Spleen (tissue), 11 donors: ENCODE data around the gene SRGAP2B. TPM values are rescaled to one million over a fixed set of nuclear protein-coding genes. Genes with fewer than 3 reads are reported as not detected.
"Not testable (repeated sequence)": the region's sequence is repeated elsewhere in the genome, so short reads cannot be mapped to it uniquely, and the experiment has no call there.

ENCODE experiments used
- DNase-seq: peaks from one replicate; pipeline ENCODE4 v3.0.0-alpha.2; 2020
- H3K27ac ChIP-seq, 8 donors: fragments of 200-600 bp; sonication (generic) in 7 of 8; 1 replicate in 4 of 8; 2 replicates in 4 of 8; pipeline versions ENCODE4 v1.5.0 to v1.8.0; 2016 to 2021; ENCODE audit warnings: inconsistent platforms in 4 of 8, mild to moderate bottlenecking in 4 of 8, moderate library complexity in 1 of 8
- H3K27me3 ChIP-seq, 7 donors: fragments of 200-600 bp; sonication (generic) in 6 of 7; replicated peaks in 1 of 7; 1 replicate in 4 of 7; 2 replicates in 3 of 7; pipeline versions ENCODE4 v1.5.0 to v1.8.0; 2016 to 2021; ENCODE audit warnings: inconsistent platforms in 3 of 7, mild to moderate bottlenecking in 1 of 7
- H3K36me3 ChIP-seq, 6 donors: fragments of 200-600 bp; sonication (generic) in 5 of 6; 1 replicate in 4 of 6; 2 replicates in 2 of 6; pipeline versions ENCODE4 v1.5.0 to v1.8.0; 2016 to 2021; ENCODE audit warnings: inconsistent platforms in 2 of 6
- H3K4me1 ChIP-seq, 6 donors: fragments of 200-600 bp; sonication (generic) in 5 of 6; 1 replicate in 3 of 6; 2 replicates in 3 of 6; pipeline versions ENCODE4 v1.5.0 to v1.8.0; 2016 to 2021; ENCODE audit warnings: inconsistent platforms in 3 of 6
- H3K4me3 ChIP-seq, 8 donors: fragments of 200-600 bp; sonication (generic) in 7 of 8; 1 replicate in 4 of 8; 2 replicates in 4 of 8; pipeline versions ENCODE4 v1.5.0 to v1.8.0; 2016 to 2021; ENCODE audit warnings: inconsistent platforms in 4 of 8, mild to moderate bottlenecking in 4 of 8, moderate library complexity in 2 of 8
- H3K9me3 ChIP-seq, 8 donors: fragments of 200-600 bp; sonication (generic) in 7 of 8; 1 replicate in 4 of 8; 2 replicates in 4 of 8; pipeline versions ENCODE4 v1.5.0 to v1.8.0; 2016 to 2021; ENCODE audit warnings: inconsistent platforms in 4 of 8
- WGBS, 5 donors: extraction: QIAGEN DNeasy Blood & Tissue Kit in 3 of 5; methylation state at CpG; one replicate each; pipeline versions ENCODE4 v1.1.5 to v1.1.7; 2013 to 2018; 5-methylcytosine and 5-hydroxymethylcytosine counted together
- intact Hi-C: fragments of 100-400 bp; cut with DNase I; formaldehyde crosslinking; loops from one replicate; pipeline ENCODE4 v1.15.0; 2023; ENCODE audit warnings: low total_unique reads
- polyA plus RNA-seq, 3 donors: library from polyadenylated mRNA; stranded (reverse); fragments of 200-250 nt; gene quantifications; one replicate each; pipeline ENCODE4 v1.2.1, GENCODE V29; 2013
- total RNA-seq, 7 donors: library from RNA; depleted of rRNA in 3 of 7; stranded (reverse); fragments of >200 nt in 3 of 7; fragmentation: NEBNext Ultra II Directional in 4 of 7; extraction: Animal tissue kit (Norgen Biotek cat#: 25700) in 4 of 7; gene quantifications; one replicate each; pipeline versions ENCODE4 v1.1.0 to v1.2.1, GENCODE V29; 2016 to 2021
- donor health status: healthy with polysubstance abuse.
- donor health status: DM: no; HTN: no; CAD: no; lungs with moderate emphysema.
- donor health status: DM: no; HTN: no; CAD: no.
- donor health status: Bipolar disorder and iron deficiency.
- donor health status: healthy.
- donor health status: DM: no; HTN: no; CAD: no.
- donor health status: DM: yes; HTN: yes; CAD: no.

Gene SRGAP2B
- total and polyA plus RNA-seq, 10 donors, result 3.4 to 77.7 (median 43.1) TPM

- 56 to 89% (median 75%) methylated on average over 1 of the region's 2 CpGs; no CpG with 5 or more reads in 1 of the 5 donors for WGBS, 5 donors
- H3K9me3 ChIP-seq, H3K27me3 ChIP-seq, H3K36me3 ChIP-seq, H3K4me3 ChIP-seq, intact Hi-C loops, DNase-seq, H3K4me1 ChIP-seq, H3K27ac ChIP-seq: not testable (repeated sequence)
Measured at GRCh38 chr1:145063285-145063684, 31.8 kb downstream of the SRGAP2B start.

DNA sequence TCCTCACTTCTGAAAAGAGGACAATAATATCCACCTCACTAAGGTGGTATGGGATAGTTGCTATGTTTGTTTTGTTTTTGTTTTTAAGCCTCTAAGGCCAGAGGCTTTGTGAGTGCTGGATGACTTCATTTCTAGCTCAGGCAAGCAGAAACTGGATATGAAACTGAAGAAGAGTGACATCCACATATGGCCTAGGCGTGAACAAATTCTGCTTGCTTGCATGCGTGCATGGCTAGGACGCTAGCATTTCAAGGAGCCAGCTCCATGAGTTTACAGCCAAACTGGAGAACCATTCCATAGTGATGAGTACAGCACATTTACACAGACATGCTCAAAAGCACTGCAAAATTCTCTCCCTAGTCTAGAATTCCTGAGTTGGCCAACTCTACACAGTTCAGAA is 36.9 kb downstream of the SRGAP2B start:
- H3K4me1 ChIP-seq, DNase-seq, H3K4me3 ChIP-seq, H3K27me3 ChIP-seq, H3K9me3 ChIP-seq, H3K36me3 ChIP-seq, H3K27ac ChIP-seq, intact Hi-C loops: not testable (repeated sequence)
- WGBS, 5 donors, result no CpG with 5 or more reads among the region's 3 CpGs

DNA sequence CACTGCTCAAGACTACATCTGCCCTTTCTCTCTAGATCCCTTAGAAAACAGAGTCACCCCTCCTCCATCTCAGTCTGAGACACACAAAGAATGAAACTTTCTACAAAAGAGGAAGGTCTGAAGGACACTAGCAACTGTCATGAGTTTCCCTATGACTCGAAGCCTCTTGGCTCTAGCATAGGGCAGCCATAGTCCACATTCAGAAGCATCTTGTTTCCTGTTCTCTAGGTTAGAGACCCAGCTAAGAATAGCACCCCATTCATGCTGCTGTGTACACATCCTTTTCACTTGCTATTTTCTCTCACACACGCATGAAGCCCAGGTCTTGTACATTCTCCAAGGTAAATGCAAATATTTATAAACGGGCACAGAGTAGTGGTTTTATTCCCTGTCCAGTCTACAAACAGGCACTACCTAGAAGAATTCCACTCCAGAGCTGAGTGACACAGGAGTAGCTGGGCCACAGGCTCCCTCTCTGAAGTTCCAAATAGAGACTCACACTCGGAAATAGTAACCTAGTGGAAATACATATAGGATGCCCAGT is 39.8 kb downstream of the SRGAP2B start:
- DNase-seq, intact Hi-C loops, H3K4me1 ChIP-seq, H3K9me3 ChIP-seq, H3K27ac ChIP-seq, H3K4me3 ChIP-seq, H3K27me3 ChIP-seq, H3K36me3 ChIP-seq: not testable (repeated sequence)
- no CpG with 5 or more reads among the region's 4 CpGs for WGBS, 5 donors

DNA sequence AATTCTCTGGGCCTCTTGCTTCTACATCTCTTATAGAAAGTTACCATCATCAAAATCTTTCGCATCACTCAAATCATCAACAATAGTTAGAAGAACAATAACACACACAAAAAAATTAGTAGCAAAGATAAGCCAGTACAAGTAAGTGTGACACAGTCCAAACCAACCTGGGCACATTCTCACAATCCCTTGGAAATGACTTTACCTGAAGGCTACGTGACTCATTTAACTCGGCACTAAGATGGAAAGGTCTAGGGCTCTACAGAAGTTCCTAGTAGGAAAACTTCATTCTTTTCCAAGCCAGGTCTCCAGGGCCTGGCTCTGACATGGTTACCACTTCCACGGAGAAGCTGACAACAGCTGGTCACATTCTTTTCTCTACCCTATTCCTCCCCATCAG is 41.7 kb downstream of the SRGAP2B start:
- H3K27ac ChIP-seq, DNase-seq, H3K36me3 ChIP-seq, H3K9me3 ChIP-seq, intact Hi-C loops, H3K27me3 ChIP-seq, H3K4me1 ChIP-seq, H3K4me3 ChIP-seq: not testable (repeated sequence)
- no CpG with 5 or more reads among the region's 4 CpGs for WGBS, 5 donors

DNA sequence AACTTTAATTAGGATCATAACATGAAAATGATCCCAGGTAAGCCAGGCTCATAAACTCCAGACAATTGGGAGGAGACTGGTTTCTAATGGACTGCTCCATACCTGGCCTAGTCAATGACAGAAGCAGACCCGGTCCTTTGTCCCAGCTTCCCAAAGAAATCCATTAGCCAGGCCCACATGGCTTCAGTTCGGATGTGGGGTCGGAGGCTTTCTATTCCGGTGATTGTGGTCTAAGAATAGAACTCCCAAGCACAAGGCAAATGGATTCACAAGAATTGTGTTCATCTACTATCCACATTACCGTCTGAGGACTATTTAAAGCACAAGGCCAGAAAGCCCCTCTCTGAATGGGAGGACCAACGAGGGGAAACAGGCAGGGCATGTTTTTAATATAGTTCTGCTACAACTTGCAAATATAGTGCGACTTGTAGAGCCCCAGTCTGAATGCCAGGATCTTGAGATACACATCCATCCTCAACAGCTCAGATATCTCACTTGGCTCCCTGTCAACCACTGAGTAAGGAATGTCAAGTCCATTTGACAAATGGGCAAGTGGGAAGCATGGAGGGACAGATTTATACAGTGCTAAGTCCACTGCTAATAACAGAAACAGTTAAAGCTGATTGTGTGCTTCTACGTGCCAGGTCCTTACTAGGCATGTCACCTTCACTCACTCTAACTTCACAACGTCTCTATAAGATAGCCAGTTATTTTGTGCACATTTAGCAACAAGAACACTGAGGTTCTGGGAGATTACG is 42.9 kb downstream of the SRGAP2B start:
- H3K36me3 ChIP-seq, H3K27ac ChIP-seq, H3K4me1 ChIP-seq, H3K9me3 ChIP-seq, H3K27me3 ChIP-seq, H3K4me3 ChIP-seq, intact Hi-C loops, DNase-seq: not testable (repeated sequence)
- WGBS, 5 donors, result no CpG with 5 or more reads among the region's 10 CpGs

GRCh38 chr1:145048181-145048856 is 46.8 kb downstream of the SRGAP2B start:
- not testable (repeated sequence) for H3K9me3 ChIP-seq

GRCh38 chr1:145047553-145047952 is 47.6 kb downstream of the SRGAP2B start:
- H3K9me3 ChIP-seq, intact Hi-C loops, H3K27me3 ChIP-seq, DNase-seq, H3K27ac ChIP-seq, H3K4me3 ChIP-seq, H3K36me3 ChIP-seq, H3K4me1 ChIP-seq: not testable (repeated sequence)
- no CpG with 5 or more reads among the region's 1 CpG for WGBS, 5 donors

More at GRCh38 chr1:145048181-145048856, 46.8 kb downstream of the SRGAP2B start:
- DNase-seq, H3K36me3 ChIP-seq, intact Hi-C loops, H3K4me3 ChIP-seq, H3K27me3 ChIP-seq, H3K27ac ChIP-seq, H3K4me1 ChIP-seq: not testable (repeated sequence)
- no CpG with 5 or more reads among the region's 6 CpGs for WGBS, 5 donors

GRCh38 chr1:145045571-145046273 is 49.4 kb downstream of the SRGAP2B start:
- H3K27me3 ChIP-seq, intact Hi-C loops: not testable (repeated sequence)
- WGBS, 5 donors, result no CpG with 5 or more reads among the region's 5 CpGs

DNA sequence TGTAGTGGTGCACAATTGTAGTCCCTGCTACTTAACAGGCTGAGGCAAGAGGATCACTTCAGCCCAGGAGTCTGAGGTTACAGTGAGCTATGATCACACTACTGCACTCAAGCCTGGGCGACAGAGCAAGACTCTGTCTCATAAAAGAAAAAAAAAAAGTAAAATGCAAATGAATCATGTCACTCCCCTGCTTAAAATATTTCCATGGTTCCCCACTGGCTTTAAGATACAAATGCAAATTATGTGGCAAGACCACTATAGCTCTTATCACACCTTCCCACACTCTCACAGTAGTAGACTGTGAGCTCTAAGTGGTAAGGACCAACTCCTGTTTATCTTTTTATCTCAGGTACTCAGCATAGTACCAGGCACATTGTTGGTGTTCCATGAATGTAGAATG is 53.6 kb downstream of the SRGAP2B start:
- H3K9me3 ChIP-seq, H3K36me3 ChIP-seq, intact Hi-C loops, H3K27ac ChIP-seq, DNase-seq, H3K4me3 ChIP-seq, H3K27me3 ChIP-seq, H3K4me1 ChIP-seq: not testable (repeated sequence)
- WGBS, 5 donors, result no CpG with 5 or more reads among the region's 1 CpG

More at GRCh38 chr1:145045571-145046273, 49.4 kb downstream of the SRGAP2B start:
- H3K36me3 ChIP-seq, DNase-seq, H3K27ac ChIP-seq, H3K9me3 ChIP-seq, H3K4me1 ChIP-seq, H3K4me3 ChIP-seq: not testable (repeated sequence)

DNA sequence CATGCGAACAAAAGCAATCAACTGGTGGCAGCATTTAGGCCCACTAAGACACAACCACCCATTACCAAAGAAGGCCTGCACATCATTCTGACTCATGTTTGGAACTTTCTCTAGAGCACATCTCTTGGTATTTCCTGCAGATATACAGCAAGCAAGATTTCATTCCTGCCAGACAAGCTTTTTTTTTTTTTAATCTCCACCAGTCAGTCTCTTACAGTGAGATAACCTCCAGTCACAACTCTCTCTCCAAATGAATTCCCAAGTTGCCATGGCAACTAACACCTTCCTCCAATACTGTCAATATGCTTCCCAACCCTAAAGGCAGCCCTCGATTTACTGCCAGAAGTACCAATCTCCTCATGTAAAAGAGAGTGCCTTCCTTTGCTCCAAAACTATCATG is 59.1 kb downstream of the SRGAP2B start:
- not testable (repeated sequence) for H3K36me3 ChIP-seq, DNase-seq
- WGBS, 5 donors, result 75 to 94% (median 86%) methylated on average over 1 to 2 of the region's 2 CpGs

DNA sequence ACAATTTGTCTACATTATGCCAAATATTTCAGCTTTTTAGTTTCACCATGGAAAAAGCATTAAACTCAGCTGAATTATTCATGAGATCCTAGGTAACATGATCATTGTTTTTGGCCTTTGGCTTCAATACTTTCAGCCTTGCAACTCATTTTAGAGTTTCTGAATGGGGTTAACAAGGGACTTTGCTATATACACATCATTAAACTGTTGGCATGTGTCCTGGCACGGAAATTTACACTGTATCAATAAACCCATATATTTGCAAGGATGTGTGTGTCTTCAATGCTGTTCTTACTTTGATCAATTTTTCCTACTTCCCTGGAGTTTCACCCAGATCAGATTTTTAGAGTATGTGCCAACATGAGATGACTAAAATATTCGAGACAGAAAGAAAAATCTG is 61.6 kb downstream of the SRGAP2B start:
- DNase-seq, H3K27ac ChIP-seq, H3K4me3 ChIP-seq, H3K27me3 ChIP-seq, H3K36me3 ChIP-seq, H3K4me1 ChIP-seq, intact Hi-C loops, H3K9me3 ChIP-seq: not testable (repeated sequence)
- WGBS, 5 donors, result no CpG with 5 or more reads among the region's 2 CpGs

More for the DNA sequence above, 59.1 kb downstream of the SRGAP2B start:
- H3K4me1 ChIP-seq, H3K27me3 ChIP-seq, H3K4me3 ChIP-seq, intact Hi-C loops, H3K27ac ChIP-seq, H3K9me3 ChIP-seq: not testable (repeated sequence)
